Measurements from ENCODE around the gene CBX7. TPM values are rescaled to one million over a fixed set of nuclear protein-coding genes. Genes with fewer than 3 reads are reported as not detected.

The CBX7 gene
- total and polyA plus RNA-seq, 2 of the 8 experiments (the other 6 are each of a cell fraction or from before 2014, with no cell fraction given) = 6.9 to 8.7 TPM

DNA sequence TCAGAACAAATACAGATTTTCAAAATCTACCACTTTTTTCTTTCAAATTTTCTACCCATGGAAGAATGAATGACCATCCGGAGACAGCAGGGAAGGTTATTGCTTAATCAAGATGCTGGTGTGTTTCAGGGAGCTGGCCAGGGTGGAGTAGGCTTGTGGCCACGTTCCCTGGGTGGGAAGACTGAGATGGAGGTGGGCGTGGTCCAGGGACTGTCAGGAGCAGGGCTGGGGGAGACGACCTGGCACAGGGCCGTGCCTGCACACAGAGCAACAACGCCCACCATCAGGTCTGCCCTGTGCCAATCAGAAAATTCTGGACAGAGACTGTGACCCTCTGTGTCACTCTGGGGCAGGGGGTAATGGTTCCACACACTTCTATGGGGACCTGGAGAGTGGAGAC, 62.6 kb downstream of the CBX7 start:
- POLR2A ChIA-PET (ENCODE audit: partially characterized antibody) = interaction anchor here (0.6 to 1.5 kb wide), 2 partner anchors 12 to 229 kb away, joined by 3 to 6 read pairs; partner anchors contain the start of gene RPL3
- H3K79me2 ChIP-seq (ENCODE audit: control insufficient read depth in 1 of 2, insufficient read depth in 2 of 2, low read length in 2 of 2) = no peaks in the 10 kb centered on the region
- no peak overlapping the region for H3K27ac ChIP-seq (ENCODE audit: low read depth, low read length)
- H2BK12ac ChIP-seq (ENCODE audit: low read depth, low read length) = no peak overlapping the region
- no peaks in the 10 kb centered on the region for H3K79me1 ChIP-seq (ENCODE audit: low read depth, low read length)
- H4K5ac ChIP-seq (ENCODE audit: insufficient read length, low read depth, low read length) = no peak overlapping the region
- no peak overlapping the region for H3K56ac ChIP-seq (replicated peaks; ENCODE audit: insufficient read length, low read depth, low read length)
- no peak overlapping the region for H2BK120ac ChIP-seq (replicated peaks; ENCODE audit: low read depth, low read length)
- FAIRE-seq (no peak), DNase-seq (ENCODE audit: low read depth in 1 of 2, low spot score in 2 of 2) (no peak)
- H2BK15ac ChIP-seq (ENCODE audit: low read length) = no peak overlapping the region
- H2AK5ac ChIP-seq (ENCODE audit: low read depth, low read length) = no peak overlapping the region
- H3K23ac ChIP-seq (ENCODE audit: insufficient read length) = no peak overlapping the region
- peaks cover 2% of the 10 kb centered on the region; the same call in 1 of the 2 replicates for H3K23me2 ChIP-seq (ENCODE audit: low read depth, low read length)
- H4K20me1 ChIP-seq (replicated peaks in 1 of 2; ENCODE audit: control insufficient read depth in 1 of 2, insufficient read depth in 2 of 2, low read length in 2 of 2) = peaks cover 0 to 2% of the 10 kb centered on the region in 2 experiments
- H2BK20ac ChIP-seq (ENCODE audit: low read length) = no peak overlapping the region
- H3K4me3 ChIP-seq (ENCODE audit: extremely low read depth in 1 of 4, insufficient read depth in 2 of 4, low read depth in 3 of 4, low read length in 4 of 4) = no peak overlapping the region
- H4K91ac ChIP-seq (replicated peaks; ENCODE audit: insufficient read length, low read length) = no peak overlapping the region
- H3K4me1 ChIP-seq (replicated peaks in 1 of 4; ENCODE audit: control insufficient read depth in 3 of 4, insufficient read depth in 4 of 4, low read length in 3 of 4) = peaks cover 0 to 7% (median 6%) of the 10 kb centered on the region in 4 experiments; a peak in 6 of 7 replicates
- no peak overlapping the region for H3K4ac ChIP-seq (replicated peaks; ENCODE audit: insufficient read length, low read depth, low read length)
- 90% methylated on average over 6 of the region's 6 CpGs; no CpG with 5 or more reads in 1 of the 2 experiments for WGBS, 2 experiments (ENCODE audit: extremely low coverage in 1 of 2, insufficient coverage in 1 of 2, insufficient read length in 1 of 2, insufficient replicate concordance in 2 of 2, low coverage in 1 of 2, low lambda C conversion rate in 2 of 2, missing lambda C conversion rate in 1 of 2)
- no peak overlapping the region for H4K8ac ChIP-seq (ENCODE audit: extremely low read depth, insufficient read depth, low read length)
- no peak overlapping the region for H3K4me2 ChIP-seq (ENCODE audit: insufficient read depth in 1 of 2, low read depth in 2 of 2, low read length in 2 of 2)
- CTCF ChIA-PET (ENCODE audit: partially characterized antibody) = no interaction called here
- no peaks in the 10 kb centered on the region for H3K36me3 ChIP-seq (ENCODE audit: control insufficient read depth in 2 of 4, insufficient read depth in 4 of 4, low read length in 3 of 4)
- H2AFZ ChIP-seq (ENCODE audit: low read length) = no peak overlapping the region
- no peaks in the 10 kb centered on the region for H3K9me3 ChIP-seq (ENCODE audit: insufficient read depth in 2 of 2, low read depth in 1 of 2, low read length in 1 of 2)
- no peak overlapping the region for H3K9ac ChIP-seq (replicated peaks in 1 of 4; ENCODE audit: extremely low read depth in 1 of 4, low read depth in 3 of 4, low read length in 3 of 4)
- no peak overlapping the region for H3K14ac ChIP-seq (ENCODE audit: insufficient read length)
- H2BK5ac ChIP-seq (ENCODE audit: low read depth, low read length) = no peak overlapping the region
- no peak overlapping the region for H3K18ac ChIP-seq (ENCODE audit: extremely low read depth, low read length)
- peaks cover 0 to 2% (median 0%) of the 10 kb centered on the region in 4 experiments; a peak in 2 of 7 replicates for H3K27me3 ChIP-seq (replicated peaks in 1 of 4; ENCODE audit: control insufficient read depth in 3 of 4, extremely low read depth in 1 of 4, insufficient read depth in 3 of 4, low read length in 3 of 4)
- no peak for TF ChIP-seq HDAC6 (IDR thresholded peaks at IDR 0.05; ENCODE audit: low read depth, low read length)
- TF ChIP-seq CHD1 (IDR thresholded peaks at IDR 0.05; ENCODE audit: low read depth, low read length) = no peak
- no peak for TF ChIP-seq CREB1 (IDR thresholded peaks at IDR 0.05)
- TF ChIP-seq KDM1A (IDR thresholded peaks at IDR 0.05; ENCODE audit: borderline replicate concordance, low read length) = no peak
- TF ChIP-seq POU5F1 (IDR thresholded peaks at IDR 0.05; ENCODE audit: low read depth, low read length) = no peak
- TF ChIP-seq SRF (IDR thresholded peaks at IDR 0.05; ENCODE audit: low read depth, low read length) = no peak
- TF ChIP-seq EGR1 (IDR thresholded peaks at IDR 0.05; ENCODE audit: borderline replicate concordance, low read depth, low read length) = no peak
- no peak for TF ChIP-seq SIN3A (conservative IDR thresholded peaks at IDR 0.05 in 1 of 2, IDR thresholded peaks at IDR 0.05 in 1 of 2; ENCODE audit: low read depth in 1 of 2, low read length in 2 of 2)
- TF ChIP-seq, protein P1, sequence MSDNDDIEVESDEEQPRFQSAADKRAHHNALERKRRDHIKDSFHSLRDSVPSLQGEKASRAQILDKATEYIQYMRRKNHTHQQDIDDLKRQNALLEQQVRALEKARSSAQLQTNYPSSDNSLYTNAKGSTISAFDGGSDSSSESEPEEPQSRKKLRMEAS (IDR thresholded peaks at IDR 0.05) = no peak
